Stimulated activated CD8-positive, alpha-beta memory T cell treated with anti-CD3 and anti-CD28 coated beads, Interleukin-15, amount 100 ng/mL, for 4 hours (primary cell): ENCODE results near the gene REEP1.
"Not testable (repeated sequence)": the region's sequence is repeated elsewhere in the genome, so short reads cannot be mapped to it uniquely, and the experiment has no call there.

Source experiments
- DNase-seq, 2 donors: peaks; one replicate each; pipeline ENCODE4 v3.0.0-alpha.2; 2020; ENCODE audit warnings: low read depth in 2 of 2

The REEP1 gene

DNA sequence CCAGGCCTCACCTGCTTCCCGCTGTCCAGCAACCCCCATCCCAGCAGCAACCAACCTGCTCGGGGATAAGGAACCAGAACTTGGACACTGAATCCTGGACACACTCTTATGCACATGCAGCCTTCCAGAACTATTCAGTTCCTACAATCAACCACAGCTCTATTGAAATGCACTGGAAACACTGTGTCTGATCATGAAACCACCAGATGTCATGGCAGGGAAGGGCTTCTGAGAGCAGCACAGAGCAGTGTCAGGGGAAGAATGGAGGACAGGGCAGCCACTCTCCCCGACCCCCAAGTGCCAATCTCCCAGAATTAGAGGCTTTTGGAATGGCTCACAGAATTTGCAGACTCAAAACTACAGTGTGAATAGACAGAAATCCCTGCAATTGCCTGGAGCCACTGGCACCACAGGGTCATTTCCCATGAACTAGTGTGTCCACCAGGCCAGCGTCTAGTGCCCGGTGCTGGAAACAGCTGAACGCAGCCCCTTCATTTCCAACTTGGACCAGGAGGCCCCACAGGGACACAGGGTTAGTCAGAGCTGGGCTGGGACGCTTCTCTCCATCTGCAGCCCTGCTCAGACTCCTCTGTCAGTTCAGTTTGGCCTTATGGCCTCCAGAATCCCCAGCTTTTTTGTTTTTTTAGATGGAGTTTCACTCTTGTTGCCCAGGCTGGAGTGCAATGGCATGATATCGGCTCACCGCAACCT, 112.6 kb downstream of the REEP1 start:
- DNase-seq = no peak

GRCh38 chr2:86223927-86224560, 113.4 kb downstream of the REEP1 start:
- no peak for DNase-seq

- no peak for DNase-seq
These were observed 114.1 kb downstream of the REEP1 start for GRCh38 chr2:86223140-86223926.

DNA sequence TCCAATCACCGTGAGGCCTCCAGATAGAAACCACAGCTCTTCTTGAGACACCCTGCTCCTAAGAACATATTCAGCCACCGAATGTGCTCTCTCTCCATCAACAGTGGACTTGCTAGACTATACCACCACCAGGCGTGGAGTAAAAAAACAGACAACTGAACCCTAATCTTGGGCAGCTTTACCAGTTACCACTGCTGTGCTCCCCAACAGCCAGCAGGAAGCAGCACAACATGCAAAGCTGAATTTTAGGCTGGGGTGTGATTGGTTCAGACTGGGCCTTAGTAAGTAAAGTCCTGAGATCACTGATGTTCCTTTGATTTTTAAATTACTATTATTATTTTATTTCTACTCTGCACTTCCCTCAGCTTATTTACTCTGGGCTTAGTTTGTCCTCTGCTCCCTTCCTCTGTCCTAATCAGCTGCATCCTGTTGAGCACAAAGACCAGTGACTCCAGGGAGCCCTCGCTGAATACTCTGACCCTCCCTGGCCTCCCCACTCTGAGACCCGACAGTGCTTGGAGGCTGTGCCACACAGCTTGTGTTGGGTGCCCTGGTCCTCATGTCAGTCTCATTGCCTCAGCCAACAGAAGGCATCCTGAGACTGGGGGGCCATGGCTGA, 116.3 kb downstream of the REEP1 start:
- no peak for DNase-seq

DNA sequence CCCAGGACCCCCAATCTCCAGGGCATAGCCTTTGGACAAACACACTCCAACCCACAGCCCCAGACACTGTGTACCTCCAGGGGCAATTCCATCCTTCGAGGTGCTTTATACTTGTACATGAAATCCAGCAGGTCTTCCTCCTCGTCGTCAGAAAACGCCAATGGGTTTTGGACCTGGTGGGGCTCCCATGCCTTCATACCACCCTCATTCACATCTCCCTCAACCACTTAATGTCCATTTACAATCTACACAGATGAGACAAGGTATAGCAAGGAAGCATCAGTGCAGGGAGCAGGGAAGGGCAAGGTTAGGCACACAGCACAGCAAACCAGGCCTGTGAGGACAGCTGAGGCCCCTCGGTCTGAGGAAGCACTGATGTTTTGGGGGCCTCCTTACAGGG, 117.5 kb downstream of the REEP1 start:
- DNase-seq = no peak

GRCh38 chr2:86218124-86218523, 119.3 kb downstream of the REEP1 start:
- DNase-seq = no peak

DNA sequence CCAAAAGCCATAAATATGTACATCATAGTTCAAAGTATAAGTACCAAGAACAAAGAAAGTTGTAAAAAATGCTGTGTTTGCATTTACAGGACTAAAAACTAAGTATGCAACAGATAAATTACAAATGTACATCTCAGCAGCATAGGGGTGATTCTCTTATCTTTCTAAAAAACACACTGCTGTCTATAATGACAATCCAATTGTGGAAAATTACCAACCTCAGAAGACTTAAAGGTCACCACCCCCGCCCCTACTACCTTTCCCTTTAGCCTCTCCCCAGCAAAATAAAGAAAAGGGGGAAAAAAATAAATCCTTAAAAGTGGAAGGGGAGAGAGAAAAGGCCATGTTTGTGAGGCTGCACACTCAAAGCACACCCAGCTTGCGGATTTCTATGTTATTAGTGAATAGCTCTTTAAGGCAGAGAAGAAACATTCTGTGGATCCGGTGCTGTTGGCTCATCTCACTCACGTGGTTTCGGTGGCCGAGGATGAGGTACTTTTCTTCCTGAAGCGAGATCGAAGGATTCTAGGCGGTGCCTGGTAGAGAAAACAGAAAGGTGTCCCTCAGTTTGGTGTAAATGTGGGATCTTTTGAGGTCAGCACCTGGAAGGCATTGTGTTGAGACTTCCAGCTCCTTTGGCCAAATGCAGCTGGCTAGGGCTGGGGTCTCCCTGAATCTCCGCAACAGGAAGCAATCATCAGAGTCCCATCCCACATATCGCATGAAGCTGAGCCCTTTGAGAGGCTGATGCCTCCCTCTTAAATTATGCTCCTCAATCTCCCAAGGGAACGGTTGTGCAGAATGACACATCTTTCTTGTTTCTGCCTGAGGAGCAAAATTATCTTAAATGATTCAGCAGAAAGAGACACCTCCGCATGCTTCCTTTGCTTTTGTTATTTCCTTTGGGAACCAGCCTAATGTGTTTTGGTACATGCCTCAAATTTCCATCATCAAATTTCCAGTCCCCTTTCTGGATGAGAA, 120.6 kb downstream of the REEP1 start:
- no peak for DNase-seq

GRCh38 chr2:86214503-86214832, 123.0 kb downstream of the REEP1 start:
- no peak for DNase-seq

DNA sequence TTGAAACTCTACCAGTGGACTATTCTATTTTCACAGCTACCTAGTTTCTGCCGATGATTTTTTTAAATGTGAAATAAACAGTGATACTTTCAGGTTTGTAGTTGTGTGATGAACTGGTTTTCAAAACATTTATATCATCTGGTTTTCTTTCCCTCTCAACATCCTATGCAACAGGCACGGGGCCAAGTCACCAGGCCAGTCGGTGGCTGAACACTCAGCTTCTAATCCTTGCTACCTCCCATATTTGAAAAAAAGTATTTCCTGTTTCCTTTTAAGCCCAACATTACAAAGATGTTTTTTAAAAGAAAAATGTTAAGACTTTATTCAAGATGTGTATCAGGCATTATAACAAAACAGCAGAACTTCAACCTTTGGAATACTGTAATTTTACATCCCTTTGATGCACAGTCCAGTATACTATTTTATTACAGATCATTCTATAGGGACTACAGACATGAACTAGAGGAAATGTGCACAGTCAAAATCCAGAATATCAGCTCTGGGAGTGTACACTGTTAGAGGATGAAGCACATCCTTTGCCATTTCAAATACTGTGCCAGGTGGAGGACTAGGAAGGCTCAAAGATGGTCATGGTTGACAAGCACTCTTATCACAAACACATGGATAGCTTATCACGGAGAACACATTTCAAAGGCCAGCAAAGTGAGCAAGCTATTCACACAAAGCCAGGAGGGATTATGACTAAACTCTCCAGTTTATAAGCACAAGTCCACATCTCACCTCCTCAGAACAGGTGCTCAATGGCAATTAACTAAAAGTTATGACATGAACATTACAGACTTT, 123.5 kb downstream of the REEP1 start:
- DNase-seq = no peak

- DNase-seq = no peak
These were observed 124.4 kb downstream of the REEP1 start for GRCh38 chr2:86213056-86213455.

GRCh38 chr2:86211796-86212188, 125.6 kb downstream of the REEP1 start:
- DNase-seq = no peak

DNA sequence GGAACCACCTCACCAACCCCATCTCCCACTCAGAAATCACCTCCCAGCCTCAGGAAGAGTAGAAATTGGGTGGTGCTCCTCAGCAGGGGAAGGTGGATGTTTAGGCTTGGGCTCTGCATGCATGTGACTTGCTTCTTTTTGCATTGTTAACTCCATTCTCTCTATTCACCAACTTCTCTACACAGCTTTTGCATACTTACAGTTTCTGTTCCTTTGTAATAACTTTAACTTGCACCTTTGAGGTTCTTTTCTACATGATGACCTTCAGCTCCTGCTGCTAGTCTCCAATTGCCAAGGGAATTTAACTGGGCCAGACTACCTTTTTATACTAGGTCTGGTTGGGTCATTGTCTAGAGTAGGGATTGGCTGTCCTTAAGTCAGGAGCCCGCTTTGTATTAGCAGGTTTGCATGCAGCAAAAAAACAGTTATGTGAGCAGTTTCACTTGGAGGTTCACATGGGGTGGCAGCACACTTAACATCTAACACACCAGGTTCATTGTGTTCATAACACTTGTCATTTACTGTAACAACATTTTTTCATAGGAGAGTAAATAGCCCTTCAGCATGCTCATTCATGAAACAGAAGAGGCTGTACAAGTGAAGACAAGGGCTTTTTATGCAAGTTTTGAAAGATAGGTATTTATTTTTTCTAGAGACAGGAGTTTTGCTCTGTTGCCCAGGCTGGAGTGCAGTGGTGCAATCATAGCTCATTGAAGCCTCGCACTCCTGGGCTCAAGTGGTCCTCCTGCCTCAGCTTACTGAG, 126.2 kb downstream of the REEP1 start:
- no peak for DNase-seq

GRCh38 chr2:86204458-86204857, 133.0 kb downstream of the REEP1 start:
- no peak for DNase-seq

DNA sequence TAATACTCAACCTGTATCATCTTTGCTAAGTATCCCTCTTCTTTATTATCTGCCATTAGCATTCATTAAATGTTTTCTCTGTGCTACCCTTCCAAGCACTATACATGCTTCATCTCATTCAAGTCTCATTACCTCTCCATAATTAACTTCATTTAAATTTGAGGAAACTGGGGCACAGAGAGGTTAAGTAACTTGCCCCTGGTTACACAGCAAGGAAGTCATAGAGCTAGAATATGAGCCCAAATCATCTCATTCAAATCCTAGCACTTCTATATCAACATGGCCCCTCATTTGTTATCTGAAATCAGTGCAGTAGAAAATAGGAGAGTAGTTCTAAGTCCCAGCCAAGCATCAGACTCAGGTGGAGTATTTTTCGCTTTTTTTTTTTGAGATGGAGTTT, 133.8 kb downstream of the REEP1 start:
- no peak for DNase-seq

DNA sequence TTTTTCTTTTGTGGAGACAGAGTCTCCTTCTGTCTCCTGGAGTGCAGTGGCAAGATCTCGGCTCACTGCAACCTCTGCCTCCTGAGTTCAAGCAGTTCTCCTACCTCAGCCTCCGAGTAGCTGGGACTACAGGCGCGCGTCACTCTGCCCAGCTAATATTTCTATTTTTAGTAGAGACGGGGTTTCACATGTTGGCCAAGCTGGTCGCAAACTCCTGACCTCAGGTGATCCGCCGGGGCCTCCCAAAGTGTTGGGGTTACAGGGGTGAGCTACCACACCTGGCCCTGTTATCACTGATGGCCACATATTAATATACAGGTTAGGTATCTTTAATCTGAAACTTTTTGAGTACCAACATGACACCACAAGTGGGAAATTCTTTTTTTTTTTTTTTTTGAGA, 134.7 kb downstream of the REEP1 start:
- no peak for DNase-seq

DNA sequence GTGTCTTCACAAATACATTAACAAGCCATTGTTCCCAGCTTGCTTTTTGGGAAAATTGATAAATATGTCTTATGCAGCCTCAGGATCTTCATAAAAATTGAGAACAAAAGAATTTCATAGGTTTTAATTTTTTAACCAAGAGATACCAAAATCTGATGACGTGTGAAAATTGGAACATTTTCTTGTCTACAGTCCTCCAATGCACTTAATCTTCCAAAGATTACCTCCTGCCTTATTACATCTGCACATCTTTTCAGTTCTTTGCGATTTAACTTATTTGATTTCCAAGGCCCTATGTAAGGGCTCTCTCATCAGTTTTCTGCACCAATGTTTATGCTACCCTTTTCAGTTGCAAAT, 135.1 kb downstream of the REEP1 start:
- DNase-seq = no peak

DNA sequence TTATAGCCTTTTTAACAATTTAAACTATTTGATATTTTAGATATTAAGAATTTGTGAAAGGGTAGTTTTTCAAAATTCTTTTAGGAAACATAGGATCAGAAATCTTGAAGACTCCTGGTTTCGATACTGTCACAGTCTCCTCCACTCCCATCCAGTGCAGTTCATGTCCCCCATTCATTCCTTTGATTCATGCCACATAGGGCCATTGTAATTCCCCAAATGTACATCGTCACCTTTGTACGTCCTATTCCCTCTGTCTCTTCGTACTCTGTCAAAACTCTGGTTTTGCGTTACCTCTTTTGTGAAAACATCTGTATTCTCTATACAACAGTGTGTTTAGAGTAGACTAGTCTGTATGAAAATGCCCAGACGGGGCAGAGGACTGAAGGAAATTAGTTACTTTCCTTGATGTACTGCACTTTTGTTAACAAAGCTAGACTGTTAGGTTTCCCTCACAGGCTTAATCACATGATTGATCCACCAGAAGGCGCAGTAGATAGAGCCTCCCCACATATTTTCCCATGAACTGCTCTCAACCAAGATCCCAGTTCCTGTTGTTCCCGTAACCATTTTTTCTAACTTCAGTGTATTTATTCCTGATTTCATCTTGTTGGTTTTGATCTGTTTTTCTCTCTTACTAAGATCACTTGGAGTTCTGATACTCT, 135.6 kb downstream of the REEP1 start:
- DNase-seq = no peak

GRCh38 chr2:86200564-86200963, 136.9 kb downstream of the REEP1 start:
- not testable (repeated sequence) for DNase-seq

DNA sequence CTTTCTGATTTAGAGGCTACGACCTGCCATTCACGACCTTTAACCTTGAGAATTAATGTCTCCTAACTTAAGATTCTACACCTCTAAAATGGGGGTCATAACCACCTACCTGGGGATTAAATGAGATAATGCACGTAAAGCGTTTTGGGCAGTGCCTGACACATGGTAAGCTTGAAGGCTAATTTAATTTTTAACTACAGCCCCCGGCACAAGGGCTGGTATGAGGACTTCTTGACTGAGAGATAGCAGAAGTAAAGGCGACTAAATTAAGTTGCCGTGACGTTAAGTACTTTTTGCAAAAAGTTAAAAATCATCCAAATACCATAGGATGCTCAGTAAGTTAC, 137.6 kb downstream of the REEP1 start:
- DNase-seq = no peak
